A673 (cell line): ENCODE data around the gene B3GAT3. TPM values are rescaled to one million over a fixed set of nuclear protein-coding genes. Genes with fewer than 3 reads are reported as not detected.
A peak's percentile ranks its signal among the peaks of the same experiment; 100 is the strongest.

Experiments used
- BruUV-seq: library from RNA; stranded (reverse); fragments of 400-500 nt; replicated peaks from 2 replicates; lab custom pipeline; 2021; lab: Mats Ljungman, UMichigan
- CTCF ChIA-PET: fragments of 300-600 bp; sonication (Branson Sonifier 250); formaldehyde crosslinking; loops from one replicate; lab custom pipeline; 2022; ENCODE audit warnings: antibody characterized with exemption; lab: Charles Lee
- POLR2A ChIA-PET: fragments of 300-600 bp; sonication (Branson Sonifier 250); formaldehyde crosslinking; loops from one replicate; lab custom pipeline; 2022; ENCODE audit warnings: antibody characterized with exemption; ENCODE audit not compliant: low non-redundant PET; lab: Charles Lee
- DNase-seq: peaks from one replicate; pipeline ENCODE4 v3.0.0-alpha.2; 2015; ENCODE audit warnings: low spot score
- H3K27ac ChIP-seq: fragments of 200-600 bp; sonication (generic); 2 replicates; pipeline ENCODE4 v1.5.1; 2016; ENCODE audit warnings: mixed run types, low read depth, mild to moderate bottlenecking, mixed read lengths, antibody characterized with exemption, low read length; ENCODE audit not compliant: poor library complexity, severe bottlenecking
- H3K27me3 ChIP-seq: fragments of 200-600 bp; sonication (generic); replicated peaks from 2 replicates; pipeline ENCODE4 v1.6.1; 2017; ENCODE audit warnings: mixed run types, low read depth, mild to moderate bottlenecking, mixed read lengths, antibody characterized with exemption, low read length; ENCODE audit not compliant: insufficient read depth, poor library complexity
- H3K36me3 ChIP-seq: fragments of 200-600 bp; sonication (generic); 2 replicates; pipeline ENCODE4 v1.6.1; 2016; ENCODE audit warnings: mixed run types, mild to moderate bottlenecking, mixed read lengths, antibody characterized with exemption, low read length; ENCODE audit not compliant: insufficient read depth, poor library complexity, severe bottlenecking
- H3K4me1 ChIP-seq: fragments of 200-600 bp; sonication (generic); 2 replicates; pipeline ENCODE4 v1.6.1; 2017; ENCODE audit warnings: mixed run types, mild to moderate bottlenecking, mixed read lengths, antibody characterized with exemption, low read length; ENCODE audit not compliant: insufficient read depth, poor library complexity, severe bottlenecking
- H3K4me3 ChIP-seq: fragments of 200-600 bp; sonication (generic); 2 replicates; pipeline ENCODE4 v1.5.1; 2016; ENCODE audit warnings: low read depth, mixed run types, mild to moderate bottlenecking, mixed read lengths, low read length; ENCODE audit not compliant: poor library complexity, severe bottlenecking
- H3K9me3 ChIP-seq: fragments of 200-600 bp; sonication (generic); 2 replicates; pipeline ENCODE4 v1.6.1; 2016; ENCODE audit warnings: mixed run types, low read depth, mild to moderate bottlenecking, mixed read lengths, antibody characterized with exemption, low read length; ENCODE audit not compliant: poor library complexity, severe bottlenecking
- CTCF ChIP-seq: fragments of 300-800, 200-600 bp; sonication (generic); conservative IDR thresholded peaks from 2 replicates; pipeline ENCODE4 v1.5.1; 2017; ENCODE audit warnings: low read depth, mild to moderate bottlenecking, antibody characterized with exemption, low read length, moderate library complexity, mixed read lengths
- EZH2 ChIP-seq: fragments of 200-600 bp; sonication (generic); IDR thresholded peaks from 2 replicates; pipeline ENCODE4 v1.6.1; 2017; ENCODE audit warnings: borderline replicate concordance, low read depth, mild to moderate bottlenecking, mixed read lengths, antibody characterized with exemption, low read length; ENCODE audit not compliant: poor library complexity, severe bottlenecking
- intact Hi-C: fragments of 100-400 bp; cut with micrococcal nuclease; formaldehyde crosslinking; loops from one replicate; pipeline ENCODE4 v1.10.0; 2022; ENCODE audit not compliant: unreplicated experiment
- total RNA-seq: library from RNA; stranded (reverse); gene quantifications from 2 replicates; pipeline ENCODE4 v1.2.3, GENCODE V29; 2021

The B3GAT3 gene
- total RNA-seq, 1 experiment from 2014 or later: 64.7 TPM

DNA sequence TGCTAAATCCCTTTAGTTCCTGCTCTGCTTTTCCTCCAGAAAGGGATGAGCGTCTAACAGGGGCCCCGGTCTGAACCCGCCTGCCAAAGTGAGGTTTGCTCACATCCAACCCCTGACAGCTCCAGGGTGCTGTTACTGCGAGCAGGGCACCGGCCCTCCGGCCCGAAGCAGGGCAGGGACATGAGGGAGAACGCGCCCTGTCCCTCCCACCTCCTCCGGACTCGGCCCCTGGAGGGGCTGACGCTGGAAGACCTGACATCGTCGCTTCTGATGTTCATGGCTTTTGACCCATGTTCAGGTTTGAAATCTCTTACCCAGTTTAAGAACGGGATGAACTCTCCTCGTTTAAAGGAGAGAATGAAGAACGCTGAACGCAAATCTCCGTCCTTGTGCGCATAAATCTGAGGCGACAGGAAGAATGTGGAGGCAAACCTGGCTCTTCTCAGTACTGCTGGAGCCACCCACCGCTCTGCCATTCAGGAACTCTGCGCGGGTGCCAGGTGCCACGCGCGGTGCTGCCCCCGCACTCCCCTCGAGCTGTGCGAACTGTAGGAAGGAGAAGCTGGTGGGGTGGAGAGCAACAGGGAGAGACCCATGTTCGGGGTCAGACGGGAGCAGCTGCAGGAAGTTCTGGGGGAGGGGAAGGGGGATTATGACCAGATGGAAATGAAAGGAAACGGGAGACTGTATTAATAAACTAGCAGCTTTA is 47.3 kb downstream of the B3GAT3 start:
- H3K36me3 ChIP-seq: peaks cover 61% of the 10 kb centered on the region
- H3K9me3 ChIP-seq: no peaks in the 10 kb centered on the region
- CTCF ChIA-PET: interaction anchor here (0.5 to 1.4 kb wide), 9 partner anchors 15 to 837 kb away, joined by 3 to 11 read pairs (median 4); partner anchors contain the start of gene TUT1
- peak; percentile 51 for DNase-seq
- H3K4me1 ChIP-seq: peaks cover 28% of the 10 kb centered on the region
- POLR2A ChIA-PET: interaction anchor here (0.5 to 1.8 kb wide), 11 partner anchors 17 to 1196 kb away, joined by 3 to 16 read pairs (median 4); partner anchors contain the start of genes AHNAK, C11orf98, CSKMT and MTA2
- H3K4me3 ChIP-seq: peak overlapping the region; percentile 65
- BruUV-seq: TSS peak; percentile 71
- H3K27me3 ChIP-seq: no peaks in the 10 kb centered on the region
- TF ChIP-seq EZH2 (no peak), CTCF (no peak)
- intact Hi-C loops: no loop called here
- H3K27ac ChIP-seq: peak overlapping the region; percentile 88

- TF ChIP-seq EZH2: no peak
- no peak for TF ChIP-seq CTCF
- no TSS peak for BruUV-seq
- ChIA-PET CTCF (interaction anchor here (0.5 to 1.4 kb wide), 10 partner anchors 14 to 836 kb away, joined by 3 to 11 read pairs (median 4); partner anchors contain the start of gene TUT1), POLR2A (interaction anchor here (0.5 to 1.8 kb wide), 13 partner anchors 18 to 1195 kb away, joined by 3 to 16 read pairs (median 4); partner anchors contain the start of genes AHNAK, C11orf98, CSKMT and MTA2)
- H3K4me1 ChIP-seq: peaks cover 31% of the 10 kb centered on the region
- H3K36me3 ChIP-seq: peaks cover 61% of the 10 kb centered on the region
- H3K27ac ChIP-seq: peak within 1 kb of the TSS; percentile 88
- DNase-seq: peak; percentile 100
- no peaks in the 10 kb centered on the region for H3K27me3 ChIP-seq
- H3K9me3 ChIP-seq: no peaks in the 10 kb centered on the region
- intact Hi-C loops: no loop called here
- H3K4me3 ChIP-seq: peak within 1 kb of the TSS; percentile 65
Measured at GRCh38 chr11:62573592-62574362, 48.0 kb downstream of the B3GAT3 start, which contains the start of gene EEF1G. EEF1G (minus strand) TSS chr11:62573891; CDS start chr11:62573842, 49 bp downstream.

- TSS peak; percentile 87 for BruUV-seq
- Histone ChIP-seq H3K4me1 (peaks cover 31% of the 10 kb centered on the region), H3K27ac (peak overlapping the region; percentile 83), H3K4me3 (peak overlapping the region; percentile 65), H3K36me3 (peaks cover 61% of the 10 kb centered on the region), H3K27me3 (no peaks in the 10 kb centered on the region), H3K9me3 (no peaks in the 10 kb centered on the region)
- CTCF ChIA-PET: interaction anchor here (0.6 to 1.4 kb wide), 8 partner anchors 13 to 214 kb away, joined by 3 to 9 read pairs (median 4); partner anchors contain the start of gene TUT1
- TF ChIP-seq CTCF (no peak), EZH2 (no peak)
- peak; percentile 37 for DNase-seq
- POLR2A ChIA-PET: interaction anchor here (0.7 to 1.8 kb wide), 5 partner anchors 18 to 1132 kb away, joined by 3 to 16 read pairs (median 4); partner anchors contain the start of genes C11orf98, CSKMT and TUT1
- intact Hi-C loops: no loop called here
Measured at GRCh38 chr11:62573006-62573591, 48.7 kb downstream of the B3GAT3 start.
